Type B pancreatic cell (in vitro differentiated cells): ENCODE measurements around the gene ZNF630. TPM values are rescaled to one million over a fixed set of nuclear protein-coding genes. Genes with fewer than 3 reads are reported as not detected.
"Not testable (repeated sequence)": the region's sequence is repeated elsewhere in the genome, so short reads cannot be mapped to it uniquely, and the experiment has no call there.

ENCODE experiments used
- DNase-seq: peaks from one replicate; pipeline ENCODE4 v3.0.0; 2021; ENCODE audit warnings: mixed read lengths; ENCODE audit not compliant: unreplicated experiment; ENCODE audit errors: extremely low spot score
- H3K27ac Mint-ChIP-seq: 2 replicates; pipeline ENCODE4 v1.8.0; 2021; ENCODE audit warnings: mild to moderate bottlenecking, mixed read lengths
- H3K27me3 Mint-ChIP-seq: 2 replicates; pipeline ENCODE4 v1.8.0; 2021; ENCODE audit warnings: mixed read lengths
- H3K36me3 Mint-ChIP-seq: 2 replicates; pipeline ENCODE4 v1.8.0; 2021; ENCODE audit warnings: mixed read lengths
- H3K4me1 Mint-ChIP-seq: one replicate; pipeline ENCODE4 v1.8.0; 2021; ENCODE audit warnings: mixed read lengths; ENCODE audit not compliant: unreplicated experiment
- H3K4me3 Mint-ChIP-seq: 2 replicates; pipeline ENCODE4 v1.8.0; 2021; ENCODE audit warnings: mild to moderate bottlenecking, mixed read lengths
- H3K9me3 Mint-ChIP-seq: 2 replicates; pipeline ENCODE4 v1.8.0; 2021; ENCODE audit warnings: mixed read lengths
- total RNA-seq: library from RNA; stranded (reverse); gene quantifications from 2 replicates; pipeline ENCODE4 v1.2.1, GENCODE V29; 2021; ENCODE audit warnings: low replicate concordance
- TF ChIP-seq, protein P1 (sequence below): fragments of 200-600 bp; sonication (generic); conservative IDR thresholded peaks from 2 replicates; pipeline ENCODE4 v1.5.0; 2021; ENCODE audit warnings: antibody characterized with exemption, mild to moderate bottlenecking

The ZNF630 gene
- total RNA-seq, 1 donor from 2014 or later: 4.4 TPM

DNA sequence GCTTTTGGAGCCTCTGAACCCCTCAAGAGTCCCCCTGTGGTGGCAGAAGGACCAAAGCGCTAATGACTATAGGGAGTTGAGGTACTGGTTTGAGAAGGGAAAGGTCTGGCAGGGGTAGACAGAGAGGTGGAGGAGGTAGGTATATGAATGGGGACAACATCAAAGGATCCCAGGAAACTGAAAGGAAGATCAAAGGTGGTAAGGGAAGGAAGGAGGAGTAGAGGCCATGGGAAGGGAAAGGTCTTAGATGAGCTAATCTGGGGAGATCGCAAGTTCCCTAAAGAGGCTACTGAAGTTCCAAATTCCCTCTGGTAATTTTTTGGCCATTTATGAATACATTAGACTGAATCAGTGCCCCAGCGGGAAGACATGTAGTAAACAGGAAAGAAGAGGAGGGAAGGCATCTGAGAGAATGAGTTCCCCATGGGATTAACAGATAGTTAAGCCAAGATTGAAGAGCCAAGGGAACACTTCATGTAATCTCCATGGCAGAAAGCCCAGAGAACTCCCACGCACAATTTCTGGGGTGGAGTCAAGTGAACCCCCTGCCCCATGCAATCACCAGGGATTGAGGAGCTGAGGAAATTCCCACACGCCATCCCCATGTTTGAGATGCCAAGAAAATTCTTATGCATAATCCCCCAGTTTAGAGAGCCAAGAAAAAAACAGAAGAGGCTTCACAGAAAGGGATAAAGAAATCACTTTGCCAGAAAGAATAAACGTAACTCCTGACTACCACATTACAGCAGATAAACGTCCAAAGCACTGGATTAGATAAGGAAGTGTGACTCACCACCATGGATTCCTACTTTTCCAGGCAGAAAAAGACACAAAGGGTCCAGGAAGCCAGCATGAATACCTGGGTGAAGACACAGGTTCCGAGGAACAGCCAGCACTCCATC is 25.8 kb downstream of the ZNF630 start:
- Mint-ChIP-seq H3K27ac (no peak overlapping the region), H3K4me1 (no peaks in the 10 kb centered on the region), H3K36me3 (peaks cover 5% of the 10 kb centered on the region), H3K4me3 (no peak overlapping the region), H3K27me3 (no peaks in the 10 kb centered on the region), H3K9me3 (no peaks in the 10 kb centered on the region)
- TF ChIP-seq, protein P1, sequence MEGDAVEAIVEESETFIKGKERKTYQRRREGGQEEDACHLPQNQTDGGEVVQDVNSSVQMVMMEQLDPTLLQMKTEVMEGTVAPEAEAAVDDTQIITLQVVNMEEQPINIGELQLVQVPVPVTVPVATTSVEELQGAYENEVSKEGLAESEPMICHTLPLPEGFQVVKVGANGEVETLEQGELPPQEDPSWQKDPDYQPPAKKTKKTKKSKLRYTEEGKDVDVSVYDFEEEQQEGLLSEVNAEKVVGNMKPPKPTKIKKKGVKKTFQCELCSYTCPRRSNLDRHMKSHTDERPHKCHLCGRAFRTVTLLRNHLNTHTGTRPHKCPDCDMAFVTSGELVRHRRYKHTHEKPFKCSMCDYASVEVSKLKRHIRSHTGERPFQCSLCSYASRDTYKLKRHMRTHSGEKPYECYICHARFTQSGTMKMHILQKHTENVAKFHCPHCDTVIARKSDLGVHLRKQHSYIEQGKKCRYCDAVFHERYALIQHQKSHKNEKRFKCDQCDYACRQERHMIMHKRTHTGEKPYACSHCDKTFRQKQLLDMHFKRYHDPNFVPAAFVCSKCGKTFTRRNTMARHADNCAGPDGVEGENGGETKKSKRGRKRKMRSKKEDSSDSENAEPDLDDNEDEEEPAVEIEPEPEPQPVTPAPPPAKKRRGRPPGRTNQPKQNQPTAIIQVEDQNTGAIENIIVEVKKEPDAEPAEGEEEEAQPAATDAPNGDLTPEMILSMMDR: no peak
- no peak for DNase-seq

DNA sequence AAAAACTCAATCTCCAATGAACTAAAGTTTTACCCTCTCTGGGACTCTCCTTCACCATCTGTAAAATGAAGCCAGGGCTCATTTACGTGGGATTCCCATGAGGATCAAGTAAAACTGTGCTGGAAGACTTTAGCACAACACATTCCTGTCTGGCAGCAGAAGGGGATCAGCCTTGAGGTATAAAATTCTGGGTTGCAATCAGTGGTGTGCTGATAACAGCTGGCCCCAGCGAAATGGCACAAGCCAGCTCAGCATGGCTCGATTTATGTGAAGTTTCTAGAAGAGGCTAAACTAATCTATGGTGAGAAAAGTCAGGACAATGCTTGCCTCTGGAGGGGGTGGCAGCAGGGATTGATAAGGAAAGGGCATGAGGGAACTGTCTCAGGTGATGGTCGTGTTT is 28.4 kb downstream of the ZNF630 start:
- no peak for DNase-seq
- Mint-ChIP-seq H3K4me1 (no peaks in the 10 kb centered on the region), H3K27ac (no peak overlapping the region), H3K4me3 (no peak overlapping the region), H3K27me3 (no peaks in the 10 kb centered on the region), H3K36me3 (peaks cover 5% of the 10 kb centered on the region), H3K9me3 (no peaks in the 10 kb centered on the region)
- TF ChIP-seq, protein P1: no peak

DNA sequence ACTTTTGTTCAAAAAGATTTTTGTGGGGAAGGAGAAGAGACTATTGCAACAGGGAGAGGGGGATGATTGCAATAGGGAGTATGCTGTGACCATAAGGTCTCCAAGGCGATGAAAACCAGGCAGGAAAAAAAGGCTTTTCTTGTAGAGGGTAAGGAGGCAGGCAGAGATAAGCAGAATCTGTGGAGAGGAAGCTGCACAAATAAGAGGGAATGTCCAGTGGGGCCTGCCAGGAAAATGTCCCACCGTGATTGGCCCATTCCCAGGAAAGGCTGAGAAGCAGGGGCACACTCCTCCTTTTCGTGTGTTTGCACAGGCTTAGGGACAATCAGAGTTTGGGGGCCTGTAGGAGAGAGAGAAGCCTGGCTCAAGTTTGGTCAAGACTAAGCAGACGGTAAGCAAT is 35.5 kb downstream of the ZNF630 start:
- TF ChIP-seq, protein P1: no peak
- Mint-ChIP-seq H3K27me3 (no peaks in the 10 kb centered on the region), H3K4me1 (no peaks in the 10 kb centered on the region), H3K36me3 (peaks cover 5% of the 10 kb centered on the region), H3K9me3 (peaks cover 8% of the 10 kb centered on the region), H3K27ac (no peak overlapping the region), H3K4me3 (no peak overlapping the region)
- no peak for DNase-seq

DNA sequence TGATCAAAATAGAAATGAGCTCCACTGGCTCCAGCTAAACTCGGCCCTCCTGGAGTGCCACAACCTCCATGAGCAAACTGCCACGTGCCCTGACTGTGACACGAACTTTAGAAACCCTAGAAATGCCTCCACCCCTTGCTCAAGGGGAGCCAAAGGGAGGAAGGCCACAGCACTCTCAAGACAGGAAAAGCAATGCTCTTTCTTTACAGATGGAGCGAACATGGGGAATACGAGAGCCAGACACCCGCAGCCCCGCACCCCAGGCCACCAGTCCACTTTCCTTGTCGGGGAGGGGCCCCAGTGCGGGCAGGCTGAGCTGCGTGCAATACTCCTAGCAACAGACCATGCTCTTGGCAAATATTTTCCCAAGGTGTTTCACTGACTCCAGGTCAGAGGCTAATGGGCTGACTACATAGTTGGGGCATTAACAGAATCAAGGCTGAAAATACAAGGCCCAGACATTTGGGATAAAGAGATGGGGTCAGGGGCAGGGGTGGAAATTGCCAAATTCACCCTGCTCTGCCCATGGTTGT is 40.7 kb downstream of the ZNF630 start:
- not testable (repeated sequence) for H3K27ac Mint-ChIP-seq, DNase-seq, H3K4me1 Mint-ChIP-seq, H3K36me3 Mint-ChIP-seq, H3K27me3 Mint-ChIP-seq, H3K4me3 Mint-ChIP-seq
- peaks cover 12% of the 10 kb centered on the region for H3K9me3 Mint-ChIP-seq

DNA sequence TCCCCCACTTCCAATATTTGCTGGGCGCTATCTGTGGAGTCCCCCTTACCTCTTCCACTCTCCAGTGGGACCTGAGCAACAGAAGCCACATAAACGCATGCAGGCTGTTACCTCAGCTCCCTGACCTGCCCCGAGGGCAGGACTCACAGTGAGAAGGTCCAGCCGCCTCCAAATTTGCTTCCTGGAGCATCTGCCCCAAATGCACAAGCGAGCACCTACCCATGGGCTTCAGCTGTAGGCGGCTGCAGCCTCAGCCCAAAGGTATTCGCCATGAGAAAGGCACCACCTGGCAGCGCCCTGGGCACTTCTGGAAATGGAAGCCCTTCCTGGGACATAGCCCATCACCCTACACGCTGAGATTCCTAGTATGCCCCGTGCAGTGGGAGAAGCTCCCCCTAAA is 41.2 kb downstream of the ZNF630 start:
- Mint-ChIP-seq H3K4me1 (peaks cover 11% of the 10 kb centered on the region), H3K9me3 (peaks cover 12% of the 10 kb centered on the region), H3K36me3 (peaks cover 5% of the 10 kb centered on the region), H3K4me3 (no peak overlapping the region), H3K27ac (no peak overlapping the region), H3K27me3 (no peaks in the 10 kb centered on the region)
- TF ChIP-seq, protein P1: no peak
- no peak for DNase-seq

DNA sequence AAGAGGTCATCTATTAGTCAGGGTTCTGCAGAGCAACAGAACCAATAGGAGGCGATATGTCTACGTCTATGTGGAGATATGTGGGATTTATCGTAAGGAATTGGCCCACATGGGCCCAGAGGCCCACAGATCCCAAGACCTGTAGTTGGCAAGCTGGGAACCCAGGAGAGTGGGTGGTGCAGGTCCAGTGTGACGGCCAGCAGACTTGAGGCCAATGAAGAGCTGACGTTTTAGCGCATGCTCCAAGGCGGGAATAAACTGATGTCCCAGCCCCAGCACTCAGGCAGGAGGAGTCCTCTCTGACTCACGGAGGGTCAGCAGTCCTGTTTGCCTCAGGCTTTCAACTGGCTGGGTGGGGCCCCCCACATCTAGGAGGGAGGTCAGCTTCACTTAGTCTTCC is 43.3 kb downstream of the ZNF630 start:
- Mint-ChIP-seq H3K27ac (no peak overlapping the region), H3K4me3 (no peak overlapping the region), H3K36me3 (peaks cover 5% of the 10 kb centered on the region), H3K27me3 (no peaks in the 10 kb centered on the region), H3K9me3 (peaks cover 11% of the 10 kb centered on the region), H3K4me1 (peaks cover 11% of the 10 kb centered on the region)
- no peak for DNase-seq
- TF ChIP-seq, protein P1: no peak

DNA sequence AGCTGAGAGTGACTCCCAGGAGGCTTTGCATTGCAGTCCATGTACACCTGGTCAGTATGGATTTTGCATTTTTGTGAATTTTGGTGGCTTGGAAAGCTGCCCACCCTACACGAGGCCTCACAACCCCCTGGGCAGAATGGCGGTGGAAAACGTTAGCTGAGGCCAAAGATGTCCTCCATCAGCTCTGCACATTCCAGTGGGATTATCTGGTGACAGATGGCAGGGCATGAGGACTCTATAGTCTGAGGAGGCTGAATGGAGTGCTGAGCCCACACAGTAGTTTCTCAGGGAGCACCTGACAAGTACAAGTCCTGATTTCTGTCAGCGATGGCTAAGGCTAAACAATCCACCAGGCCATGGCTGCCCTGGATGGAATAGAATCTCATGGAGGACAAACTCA is 43.9 kb downstream of the ZNF630 start:
- H3K4me1 Mint-ChIP-seq: peaks cover 11% of the 10 kb centered on the region
- H3K36me3 Mint-ChIP-seq, H3K4me3 Mint-ChIP-seq, H3K27ac Mint-ChIP-seq, H3K27me3 Mint-ChIP-seq, DNase-seq: not testable (repeated sequence)
- H3K9me3 Mint-ChIP-seq: peaks cover 10% of the 10 kb centered on the region
